ENCODE results near the gene HNF4A. TPM values are rescaled to one million over a fixed set of nuclear protein-coding genes. Genes with fewer than 3 reads are reported as not detected.

The HNF4A gene
- total RNA-seq, 4 donors from 2014 or later = not detected

GRCh38 chr20:44433751-44434538, 78.4 kb downstream of the HNF4A start:
- DNase-seq (ENCODE audit: low spot score in 2 of 2) = no peak
- H3K9me3 ChIP-seq = no peaks in the 10 kb centered on the region
- no peak overlapping the region for H3K4me3 ChIP-seq
- peaks cover 22% of the 10 kb centered on the region for H3K27me3 ChIP-seq
- no peaks in the 10 kb centered on the region for H3K36me3 ChIP-seq
- WGBS = 79% methylated on average over 24 of the region's 24 CpGs
- no peaks in the 10 kb centered on the region for H3K4me1 ChIP-seq
- no peak for TF ChIP-seq POLR2A (IDR thresholded peaks at IDR 0.05)
- no peak for TF ChIP-seq POLR2AphosphoS5 (IDR thresholded peaks at IDR 0.05)
- TF ChIP-seq CTCF (IDR thresholded peaks at IDR 0.05) = no peak
- no peak for TF ChIP-seq EP300 (IDR thresholded peaks at IDR 0.05)
- H3K27ac ChIP-seq = no peak overlapping the region

- WGBS = 68% methylated on average over 12 of the region's 12 CpGs
- no peaks in the 10 kb centered on the region for H3K4me1 ChIP-seq
- no peak for DNase-seq (ENCODE audit: low spot score in 2 of 2)
- H3K4me3 ChIP-seq = no peak overlapping the region
- no peak overlapping the region for H3K27ac ChIP-seq
- TF ChIP-seq POLR2A (IDR thresholded peaks at IDR 0.05) = no peak
- TF ChIP-seq CTCF (IDR thresholded peaks at IDR 0.05) = no peak
- TF ChIP-seq EP300 (IDR thresholded peaks at IDR 0.05) = no peak
- TF ChIP-seq POLR2AphosphoS5 (IDR thresholded peaks at IDR 0.05) = no peak
- peaks cover 22% of the 10 kb centered on the region for H3K27me3 ChIP-seq
- H3K36me3 ChIP-seq = no peaks in the 10 kb centered on the region
- no peaks in the 10 kb centered on the region for H3K9me3 ChIP-seq
Observed at GRCh38 chr20:44435630-44436335, 80.3 kb downstream of the HNF4A start.

GRCh38 chr20:44436393-44436792, 80.9 kb downstream of the HNF4A start:
- no peak for DNase-seq (ENCODE audit: low spot score in 2 of 2)
- Histone ChIP-seq H3K4me3 (no peak overlapping the region), H3K27ac (no peak overlapping the region), H3K27me3 (peaks cover 17% of the 10 kb centered on the region), H3K9me3 (no peaks in the 10 kb centered on the region), H3K36me3 (no peaks in the 10 kb centered on the region), H3K4me1 (no peaks in the 10 kb centered on the region)
- WGBS = 77% methylated on average over 11 of the region's 12 CpGs
- TF ChIP-seq CTCF (IDR thresholded peaks at IDR 0.05) (no peak), POLR2A (IDR thresholded peaks at IDR 0.05) (no peak), EP300 (IDR thresholded peaks at IDR 0.05) (no peak), POLR2AphosphoS5 (IDR thresholded peaks at IDR 0.05) (no peak)

GRCh38 chr20:44437497-44437896, 82.0 kb downstream of the HNF4A start:
- Histone ChIP-seq H3K4me3 (no peak overlapping the region), H3K4me1 (no peaks in the 10 kb centered on the region), H3K36me3 (no peaks in the 10 kb centered on the region), H3K27me3 (peaks cover 12% of the 10 kb centered on the region), H3K27ac (no peak overlapping the region), H3K9me3 (no peaks in the 10 kb centered on the region)
- TF ChIP-seq POLR2A (IDR thresholded peaks at IDR 0.05) (no peak), POLR2AphosphoS5 (IDR thresholded peaks at IDR 0.05) (no peak), EP300 (IDR thresholded peaks at IDR 0.05) (no peak), CTCF (IDR thresholded peaks at IDR 0.05) (no peak)
- 94% methylated on average over 5 of the region's 5 CpGs for WGBS
- no peak for DNase-seq (ENCODE audit: low spot score in 2 of 2)

GRCh38 chr20:44438782-44439181, 83.3 kb downstream of the HNF4A start:
- 85% methylated on average over 4 of the region's 4 CpGs for WGBS

More at GRCh38 chr20:44438782-44439181, 83.3 kb downstream of the HNF4A start:
- Histone ChIP-seq H3K27me3 (peaks cover 10% of the 10 kb centered on the region), H3K36me3 (no peaks in the 10 kb centered on the region), H3K27ac (no peak overlapping the region), H3K9me3 (no peaks in the 10 kb centered on the region), H3K4me1 (no peaks in the 10 kb centered on the region), H3K4me3 (no peak overlapping the region)
- TF ChIP-seq POLR2A (IDR thresholded peaks at IDR 0.05) (no peak), POLR2AphosphoS5 (IDR thresholded peaks at IDR 0.05) (no peak), CTCF (IDR thresholded peaks at IDR 0.05) (no peak), EP300 (IDR thresholded peaks at IDR 0.05) (no peak)
- DNase-seq (ENCODE audit: low spot score in 2 of 2) = no peak
